ENCODE results near the gene RIMBP2.

The RIMBP2 gene

DNA sequence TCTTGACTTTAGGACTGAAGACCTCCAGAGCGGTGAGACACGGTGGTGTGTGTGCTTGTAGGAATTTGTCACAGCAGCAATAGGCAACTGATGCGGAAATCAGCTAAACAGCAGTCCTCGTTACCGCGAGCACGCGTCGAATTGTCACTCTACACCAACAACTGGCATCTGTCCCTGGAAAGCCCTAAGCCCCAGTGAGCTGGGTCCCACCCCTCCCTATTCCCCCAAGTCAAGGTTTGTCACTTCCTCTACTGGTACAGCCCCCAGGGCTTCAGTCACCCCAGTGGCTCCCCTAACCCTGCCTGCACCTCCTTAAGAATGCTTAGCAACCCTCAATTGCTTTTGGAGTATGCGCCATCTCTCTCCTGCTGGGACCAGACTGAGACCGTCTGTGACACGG is 204.8 kb downstream of the RIMBP2 start:
- no peak overlapping the region for H3K4me3 ChIP-seq (ENCODE audit: low read depth, low read length)
- DNase-seq (ENCODE audit: low read depth), result no peak
- TF ChIP-seq, protein P1, sequence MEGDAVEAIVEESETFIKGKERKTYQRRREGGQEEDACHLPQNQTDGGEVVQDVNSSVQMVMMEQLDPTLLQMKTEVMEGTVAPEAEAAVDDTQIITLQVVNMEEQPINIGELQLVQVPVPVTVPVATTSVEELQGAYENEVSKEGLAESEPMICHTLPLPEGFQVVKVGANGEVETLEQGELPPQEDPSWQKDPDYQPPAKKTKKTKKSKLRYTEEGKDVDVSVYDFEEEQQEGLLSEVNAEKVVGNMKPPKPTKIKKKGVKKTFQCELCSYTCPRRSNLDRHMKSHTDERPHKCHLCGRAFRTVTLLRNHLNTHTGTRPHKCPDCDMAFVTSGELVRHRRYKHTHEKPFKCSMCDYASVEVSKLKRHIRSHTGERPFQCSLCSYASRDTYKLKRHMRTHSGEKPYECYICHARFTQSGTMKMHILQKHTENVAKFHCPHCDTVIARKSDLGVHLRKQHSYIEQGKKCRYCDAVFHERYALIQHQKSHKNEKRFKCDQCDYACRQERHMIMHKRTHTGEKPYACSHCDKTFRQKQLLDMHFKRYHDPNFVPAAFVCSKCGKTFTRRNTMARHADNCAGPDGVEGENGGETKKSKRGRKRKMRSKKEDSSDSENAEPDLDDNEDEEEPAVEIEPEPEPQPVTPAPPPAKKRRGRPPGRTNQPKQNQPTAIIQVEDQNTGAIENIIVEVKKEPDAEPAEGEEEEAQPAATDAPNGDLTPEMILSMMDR (IDR thresholded peaks at IDR 0.05; ENCODE audit: control insufficient read depth, extremely low read depth, insufficient read depth), result no peak

DNA sequence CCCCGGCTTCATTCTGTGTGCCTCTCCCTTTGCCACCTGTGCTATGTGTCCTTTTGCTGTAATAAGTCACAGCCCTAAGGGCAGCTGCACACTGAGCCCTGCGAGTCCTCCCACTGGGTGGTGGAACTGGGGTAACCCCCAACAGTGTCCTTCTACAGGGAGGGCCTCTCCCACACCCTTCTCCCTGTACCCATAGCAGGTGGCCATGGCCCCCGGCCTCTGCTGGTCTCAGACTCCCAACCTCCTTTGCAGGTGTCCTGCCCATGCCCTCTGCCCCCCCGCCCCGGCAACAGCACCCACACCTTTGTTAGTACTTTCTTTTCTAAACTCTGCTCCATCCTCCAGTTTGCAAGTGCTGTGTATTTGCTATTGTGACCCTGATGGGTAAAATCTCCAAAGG is 206.6 kb downstream of the RIMBP2 start:
- TF ChIP-seq, protein P1 (IDR thresholded peaks at IDR 0.05; ENCODE audit: control insufficient read depth, extremely low read depth, insufficient read depth), result no peak
- H3K4me3 ChIP-seq (ENCODE audit: low read depth, low read length), result no peak overlapping the region
- DNase-seq (ENCODE audit: low read depth), result no peak

DNA sequence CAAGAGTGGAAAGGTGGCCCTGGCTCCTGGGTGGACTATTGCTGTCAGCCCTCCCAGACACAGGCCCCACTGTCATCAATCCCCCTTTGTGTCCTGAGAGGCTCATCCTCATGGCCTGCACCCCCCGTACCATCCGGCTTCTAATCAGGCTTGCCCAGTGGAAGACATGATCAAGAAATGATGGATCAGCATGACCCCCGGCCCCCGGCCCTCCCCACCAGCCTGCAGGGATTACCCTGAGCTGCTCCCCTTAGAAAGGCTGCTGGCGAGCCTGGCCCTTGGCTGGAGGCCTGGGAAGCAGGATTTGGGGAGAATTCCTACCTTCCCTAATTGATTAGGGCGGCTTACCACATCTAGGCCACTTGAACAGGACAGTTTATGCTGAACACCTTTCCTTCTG is 207.3 kb downstream of the RIMBP2 start:
- no peak for DNase-seq (ENCODE audit: low read depth)
- H3K4me3 ChIP-seq (ENCODE audit: low read depth, low read length), result no peak overlapping the region
- TF ChIP-seq, protein P1 (IDR thresholded peaks at IDR 0.05; ENCODE audit: control insufficient read depth, extremely low read depth, insufficient read depth), result no peak

DNA sequence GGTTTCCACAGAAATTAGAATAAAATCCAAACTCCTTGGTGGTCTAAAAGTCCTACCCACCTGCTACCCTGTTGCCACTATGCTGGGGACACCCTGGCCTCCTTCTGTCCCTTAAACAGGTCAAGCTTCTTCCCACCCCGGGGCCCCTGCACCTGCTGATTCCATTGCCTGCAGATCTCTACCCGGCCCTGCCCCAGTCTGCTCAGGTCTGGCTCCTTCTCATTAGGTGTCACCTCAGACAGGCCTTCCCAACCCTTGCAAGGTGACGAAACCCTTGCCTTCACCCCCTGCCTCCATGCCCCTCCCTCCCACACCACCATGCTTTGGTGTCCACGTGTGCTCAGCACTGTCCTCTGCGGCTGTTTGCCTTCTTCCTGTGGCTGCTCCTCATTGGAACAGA is 207.8 kb downstream of the RIMBP2 start:
- no peak for DNase-seq (ENCODE audit: low read depth)
- TF ChIP-seq, protein P1 (IDR thresholded peaks at IDR 0.05; ENCODE audit: control insufficient read depth, extremely low read depth, insufficient read depth), result no peak
- H3K4me3 ChIP-seq (ENCODE audit: low read depth, low read length), result no peak overlapping the region

DNA sequence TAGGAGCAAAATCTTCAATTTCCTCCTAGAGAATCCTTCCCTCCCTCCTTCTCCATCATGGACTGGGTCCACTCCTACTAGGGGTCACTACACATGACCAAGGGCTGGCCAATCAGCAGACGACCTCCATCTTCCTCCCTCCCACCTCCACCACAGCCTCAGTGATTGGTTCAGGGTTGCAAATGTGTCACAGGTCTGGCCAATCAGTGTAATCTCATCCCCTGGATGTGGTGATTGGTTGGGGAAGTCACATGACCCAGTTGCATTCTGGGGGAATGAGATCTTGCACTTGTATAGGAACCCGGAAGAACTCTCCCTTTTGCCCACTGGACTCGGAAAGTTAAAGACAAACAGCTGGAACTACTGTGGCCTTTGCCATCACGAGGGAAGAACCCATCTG is 209.3 kb downstream of the RIMBP2 start:
- TF ChIP-seq, protein P1 (IDR thresholded peaks at IDR 0.05; ENCODE audit: control insufficient read depth, extremely low read depth, insufficient read depth), result no peak
- no peak overlapping the region for H3K4me3 ChIP-seq (ENCODE audit: low read depth, low read length)
- DNase-seq (ENCODE audit: low read depth), result no peak

DNA sequence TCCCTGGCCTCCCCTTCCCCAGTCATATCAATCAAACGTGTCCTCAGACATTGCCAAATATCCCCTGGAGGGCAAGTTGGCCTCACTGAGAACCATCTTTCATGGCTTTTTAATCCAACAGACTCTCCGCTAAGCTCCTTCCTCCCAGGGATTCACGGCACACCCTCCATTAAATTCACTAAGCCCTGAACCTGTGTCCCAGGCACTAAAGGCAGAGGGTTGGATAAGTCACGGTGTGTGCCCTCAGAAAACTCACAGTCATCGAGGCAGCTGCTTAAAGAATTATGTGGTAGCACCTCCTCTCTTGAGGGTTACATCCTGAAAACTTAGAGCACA is 211.3 kb downstream of the RIMBP2 start:
- no peak overlapping the region for H3K4me3 ChIP-seq (ENCODE audit: low read depth, low read length)
- no peak for DNase-seq (ENCODE audit: low read depth)
- TF ChIP-seq, protein P1 (IDR thresholded peaks at IDR 0.05; ENCODE audit: control insufficient read depth, extremely low read depth, insufficient read depth), result no peak

DNA sequence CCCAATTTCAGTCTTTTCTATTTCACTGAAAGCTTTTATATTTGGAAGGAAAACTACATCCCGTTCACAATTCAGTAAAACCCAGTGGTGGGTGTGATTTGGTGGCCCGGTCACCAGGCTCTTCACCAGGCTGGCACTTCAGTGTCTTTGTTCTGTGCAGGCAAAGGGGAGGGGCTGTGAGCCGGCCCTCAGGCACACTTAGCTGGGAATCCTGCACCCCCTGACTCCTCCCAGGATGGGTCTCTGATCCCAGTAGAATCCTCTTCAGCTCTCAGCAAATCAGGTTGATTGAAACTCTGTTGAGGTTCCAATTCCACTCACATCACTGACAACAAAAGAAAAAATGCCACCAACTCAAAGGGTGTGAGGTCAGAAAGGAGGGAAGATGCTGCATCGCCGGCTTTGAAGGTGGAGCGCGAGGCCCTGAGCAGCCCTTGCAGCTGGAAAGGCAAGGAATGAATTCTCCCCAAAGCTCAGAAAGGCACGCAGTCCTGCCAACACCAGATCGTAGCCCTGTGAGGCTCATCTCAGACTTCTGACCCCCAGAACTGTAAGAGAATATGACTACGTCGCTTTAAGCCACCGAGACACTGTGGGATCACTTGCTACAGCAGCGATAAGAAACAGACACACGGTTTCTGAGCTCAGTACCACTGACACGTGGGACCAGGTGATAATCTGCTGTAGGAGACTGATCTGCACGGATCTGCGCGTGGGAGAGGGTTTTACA is 211.8 kb downstream of the RIMBP2 start:
- TF ChIP-seq, protein P1 (IDR thresholded peaks at IDR 0.05; ENCODE audit: control insufficient read depth, extremely low read depth, insufficient read depth), result no peak
- H3K4me3 ChIP-seq (ENCODE audit: low read depth, low read length), result no peak overlapping the region
- no peak for DNase-seq (ENCODE audit: low read depth)

All from LNCaP clone FGC (cell line).